HG02884 (cell line): ENCODE results near the gene PPFIA4.
"Not testable (repeated sequence)": the region's sequence is repeated elsewhere in the genome, so short reads cannot be mapped to it uniquely, and the experiment has no call there.

Experiments
- ATAC-seq: cut with Tn5 transposase; IDR thresholded peaks from one replicate; pipeline ENCODE4 v1.9.1; 2021; ENCODE audit warnings: mild to moderate bottlenecking, moderate library complexity; ENCODE audit not compliant: unreplicated experiment

The PPFIA4 gene

DNA sequence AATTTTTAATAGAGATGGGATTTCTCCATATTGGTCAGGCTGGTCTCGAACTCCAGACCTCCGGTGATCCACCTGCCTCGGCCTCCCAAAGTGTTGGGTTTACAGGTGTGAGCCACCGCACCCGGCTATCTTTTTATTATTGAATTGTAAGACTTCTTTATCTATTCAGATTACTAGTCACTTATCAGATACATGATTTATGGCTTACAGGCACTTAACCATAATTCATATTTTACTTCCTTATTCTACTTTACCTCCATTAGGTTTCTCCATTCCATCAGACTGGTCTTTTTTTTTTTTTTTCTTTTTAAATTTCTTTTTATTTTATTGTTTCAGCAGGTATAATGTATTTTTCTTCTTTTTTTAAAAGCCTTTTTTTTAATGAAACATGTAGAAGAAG lies 14.7 kb upstream of the PPFIA4 start:
- ATAC-seq: no peak

DNA sequence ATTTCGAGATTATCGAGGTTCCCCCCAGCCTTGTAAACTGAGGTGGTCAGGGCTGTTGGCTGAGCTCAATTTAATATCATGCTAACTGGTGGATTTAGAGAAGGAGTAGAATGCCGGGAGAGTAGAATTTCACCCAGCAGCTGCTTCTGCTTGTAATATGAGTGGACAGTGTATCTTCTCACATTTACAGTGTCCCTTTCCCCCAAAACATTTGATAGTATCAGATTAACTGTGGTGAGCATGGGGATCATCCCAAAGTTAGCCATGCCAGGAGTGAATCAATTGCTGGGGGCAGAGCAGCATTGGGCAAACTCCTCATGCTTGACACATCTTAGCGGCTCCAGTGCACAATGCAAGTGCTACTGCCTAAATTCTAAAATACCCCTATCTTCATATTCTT lies 9.2 kb upstream of the PPFIA4 start:
- ATAC-seq: no peak

DNA sequence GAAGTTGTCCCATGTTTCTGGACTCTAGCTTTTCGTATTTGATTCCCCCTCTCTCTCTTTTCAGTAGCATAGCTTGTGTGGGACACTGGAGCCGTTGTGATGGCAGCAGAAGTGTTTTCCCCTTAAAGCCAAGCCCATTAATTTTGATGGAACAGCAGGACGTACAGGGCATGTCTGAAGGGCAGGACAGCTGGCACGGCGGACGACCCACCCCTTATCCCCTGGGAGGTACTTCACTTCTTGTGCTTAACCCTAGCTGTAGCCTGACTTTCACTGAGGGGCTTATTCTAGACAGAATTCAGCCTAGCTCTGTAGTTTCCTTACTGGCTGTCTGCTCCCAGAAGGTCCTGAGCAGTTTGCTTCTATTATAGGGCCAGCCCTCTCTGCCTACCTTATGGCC lies 8.6 kb upstream of the PPFIA4 start:
- no peak for ATAC-seq

GRCh38 chr1:203022855-203023254 lies 3.4 kb upstream of the PPFIA4 start:
- not testable (repeated sequence) for ATAC-seq

DNA sequence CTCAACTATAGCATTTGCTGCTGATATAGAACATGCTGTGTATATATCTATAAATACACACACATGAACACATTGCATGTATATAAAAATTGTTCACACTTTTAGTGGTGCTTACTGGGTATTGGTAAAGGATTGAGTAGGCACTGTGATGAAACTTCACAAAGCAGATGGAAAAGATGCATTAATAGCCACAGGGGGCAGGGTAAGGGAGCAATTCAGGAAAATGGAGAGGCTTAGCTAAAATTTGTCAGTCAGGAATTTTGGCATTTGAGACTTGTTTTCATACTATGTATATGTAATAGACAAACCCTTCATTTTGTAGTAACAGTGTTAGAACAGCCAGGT lies 633 bp upstream of the PPFIA4 start:
- ATAC-seq: no peak

DNA sequence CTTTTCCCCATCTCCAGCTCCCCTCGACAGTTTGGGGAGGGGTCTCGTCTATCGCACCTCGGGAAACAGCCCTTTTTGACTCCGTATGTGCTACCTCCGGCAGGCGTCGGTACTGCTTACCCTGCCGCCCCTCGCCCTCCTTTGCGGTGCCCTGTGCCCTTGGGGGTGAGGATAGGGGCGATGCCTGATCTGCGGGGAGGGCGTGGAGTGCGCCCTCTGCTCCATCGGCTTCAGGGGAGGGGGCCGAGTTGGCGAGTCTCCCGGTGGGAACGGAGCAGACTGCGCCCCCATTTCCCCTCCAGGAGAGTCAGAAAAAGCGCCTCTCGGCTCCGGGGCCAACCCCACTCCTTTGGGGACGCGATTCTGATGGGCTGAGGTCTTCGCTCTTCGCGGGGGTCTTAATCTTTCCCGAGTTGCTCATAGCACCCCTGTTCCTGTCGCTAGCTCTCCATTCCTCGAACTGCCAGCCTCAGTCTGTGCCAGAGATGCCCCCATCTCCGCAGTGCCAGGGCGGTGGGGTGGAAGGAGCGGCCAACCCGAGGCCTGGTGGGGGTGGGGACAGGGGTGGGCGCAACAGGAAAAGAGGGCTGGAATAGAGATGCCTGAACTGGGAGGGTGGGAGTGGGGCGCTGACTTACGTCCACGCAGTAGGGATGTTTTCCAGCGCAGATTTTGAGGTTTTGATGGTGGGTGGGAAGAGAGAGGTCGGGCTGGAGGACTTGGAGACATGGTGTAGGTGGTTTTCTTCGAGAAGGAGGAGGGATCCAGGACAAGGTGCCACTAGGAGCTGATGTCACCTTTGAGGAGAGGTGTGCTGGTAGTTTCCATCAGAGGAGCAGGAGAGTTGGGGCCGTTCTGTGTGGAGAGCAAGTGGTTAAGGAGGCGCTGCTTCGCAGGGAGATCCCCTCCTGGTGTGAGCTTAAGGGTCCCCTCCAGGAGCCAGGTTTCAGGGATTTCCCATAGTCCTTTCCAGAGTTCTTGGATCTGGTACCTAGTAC lies 674 bp downstream of the PPFIA4 start:
- ATAC-seq: no peak

- ATAC-seq: no peak
Measured at GRCh38 chr1:203028067-203028783, 1.9 kb downstream of the PPFIA4 start.

DNA sequence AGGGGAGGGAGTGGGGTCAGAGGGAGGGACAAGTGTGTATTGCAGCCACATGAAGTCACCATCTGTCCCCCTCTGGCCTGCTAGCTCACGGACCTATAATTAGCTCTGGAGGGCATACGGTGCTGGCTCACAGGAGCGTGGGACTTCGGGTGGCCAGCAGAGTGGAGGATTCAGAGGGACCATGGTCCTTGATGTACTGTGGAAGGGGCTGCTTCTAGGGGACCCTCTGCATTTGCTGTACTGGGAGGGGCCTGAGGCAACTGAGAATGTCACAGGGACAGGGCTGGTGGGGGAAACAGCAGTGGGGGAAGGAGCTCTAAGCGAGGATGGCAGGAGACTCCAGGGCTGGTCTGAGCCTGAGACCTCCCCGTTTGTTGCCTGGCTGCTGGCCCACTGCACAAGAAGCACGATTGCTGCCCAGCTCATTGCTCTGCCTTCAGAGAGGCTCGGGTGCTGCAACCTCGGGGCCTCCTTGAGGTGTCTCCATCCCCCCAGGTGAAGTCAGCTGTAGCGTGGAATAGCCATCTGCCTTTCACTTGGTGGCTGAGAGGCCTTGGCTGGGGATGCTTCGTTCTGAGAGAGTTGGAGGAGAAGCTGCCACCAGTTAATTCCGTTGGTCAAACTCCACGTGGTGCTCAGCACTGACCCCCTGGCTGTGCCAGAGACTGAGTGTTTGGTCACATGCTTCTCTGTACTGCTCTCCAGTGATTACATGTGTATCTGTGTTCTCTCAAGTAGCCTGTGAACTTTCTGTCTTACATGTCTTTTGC lies 2.7 kb downstream of the PPFIA4 start:
- no peak for ATAC-seq

- ATAC-seq: no peak
Measured at GRCh38 chr1:203031467-203031866, 5.2 kb downstream of the PPFIA4 start.

- no peak for ATAC-seq
Measured at GRCh38 chr1:203033287-203033686, 7.0 kb downstream of the PPFIA4 start.

GRCh38 chr1:203033917-203034316 lies 7.6 kb downstream of the PPFIA4 start:
- ATAC-seq: no peak

DNA sequence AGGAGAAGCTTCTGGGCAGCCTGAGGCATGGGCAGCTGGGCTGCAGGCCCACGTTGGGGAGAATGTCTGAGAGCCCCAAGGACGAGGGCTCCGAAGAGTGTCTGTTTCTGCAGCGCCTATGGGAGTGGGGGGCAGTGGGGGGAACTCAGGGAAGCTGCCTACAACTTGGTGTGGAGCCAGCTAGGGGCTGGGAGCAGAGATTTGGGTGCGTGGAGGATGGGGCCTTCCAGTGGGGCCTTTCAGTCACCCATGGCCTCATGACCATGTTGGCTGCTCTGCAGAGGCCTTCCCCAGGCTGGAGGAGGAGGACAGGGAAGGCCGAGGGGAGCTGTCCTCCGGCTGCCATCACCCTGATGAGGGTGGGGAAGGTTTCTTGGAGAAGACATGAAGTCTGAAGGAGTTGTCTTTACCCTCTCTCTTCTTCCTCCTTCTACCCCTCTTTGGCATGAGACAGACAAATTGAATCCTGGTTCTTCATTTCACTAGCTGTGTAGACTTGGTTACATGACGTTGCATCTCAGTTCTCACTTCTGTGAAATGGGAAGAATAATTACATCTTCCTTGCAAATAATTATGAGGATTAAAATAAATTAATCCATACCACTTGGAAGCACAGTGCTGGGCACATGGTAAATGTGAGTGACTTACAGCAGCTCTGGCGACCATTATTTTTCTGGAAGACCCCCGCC lies 8.3 kb downstream of the PPFIA4 start:
- ATAC-seq: no peak

- ATAC-seq: no peak
Measured at GRCh38 chr1:203035111-203036000, 9.1 kb downstream of the PPFIA4 start.

GRCh38 chr1:203036135-203036534 lies 9.8 kb downstream of the PPFIA4 start:
- no peak for ATAC-seq

GRCh38 chr1:203036537-203036936 lies 10.2 kb downstream of the PPFIA4 start:
- no peak for ATAC-seq

DNA sequence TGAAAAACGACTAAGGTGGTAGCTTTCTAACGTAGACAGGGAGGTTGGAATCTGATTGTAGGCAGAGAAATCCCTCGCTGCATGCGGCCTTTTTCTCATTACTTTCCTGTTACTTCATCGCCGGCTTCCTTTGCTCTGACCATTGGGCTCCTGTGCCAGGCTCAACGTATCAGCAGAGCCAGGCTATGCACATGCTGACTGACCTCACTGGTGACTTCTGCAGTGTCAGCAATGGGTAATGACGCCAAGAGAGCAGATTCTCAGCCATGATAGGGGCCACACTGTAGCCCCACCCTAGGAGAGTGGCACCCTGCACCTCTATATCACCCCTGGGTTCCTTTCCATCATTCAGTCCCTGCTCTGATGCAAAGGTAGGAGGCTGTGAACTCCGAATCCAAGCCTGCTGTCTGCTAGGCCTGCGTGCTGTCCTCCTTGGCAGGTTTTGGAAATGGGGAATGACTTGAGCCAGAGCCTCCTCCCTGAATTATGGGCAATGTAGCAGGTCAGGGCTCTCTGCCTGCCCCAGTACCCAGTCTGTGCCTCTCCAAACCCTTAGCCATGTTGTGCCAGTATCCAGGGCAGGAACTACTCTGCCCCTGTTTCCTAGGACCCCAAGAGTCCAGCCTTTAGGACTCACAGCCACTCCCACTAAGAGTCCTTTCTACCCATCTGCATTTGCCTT lies 11.4 kb downstream of the PPFIA4 start:
- no peak for ATAC-seq

- ATAC-seq: no peak
Measured at GRCh38 chr1:203038217-203038741, 12.0 kb downstream of the PPFIA4 start.

GRCh38 chr1:203038891-203039608 lies 12.8 kb downstream of the PPFIA4 start:
- no peak for ATAC-seq
